K562 (cell line): Measurements from ENCODE around the gene ZNF140. TPM values are rescaled to one million over a fixed set of nuclear protein-coding genes. Genes with fewer than 3 reads are reported as not detected.
A peak's percentile ranks its signal among the peaks of the same experiment; 100 is the strongest.

Experiments
- ATAC-seq: fragments of 200-7000 bp; cut with Tn5 transposase; 3 replicates; pipeline ENCODE4 v1.9.1; 2020; ENCODE audit warnings: moderate library complexity
- Bru-seq: library from RNA; stranded (reverse); fragments of 400-500 nt; gene quantifications from one replicate; lab custom pipeline; 2021; lab: Mats Ljungman, UMichigan
- BruChase-seq, 2 experiments: library from RNA; stranded (reverse); fragments of 400-500 nt; gene quantifications; one replicate each; lab custom pipeline; 2021; lab: Mats Ljungman, UMichigan
- BruUV-seq: library from RNA; stranded (reverse); fragments of 400-500 nt; replicated peaks from 2 replicates; lab custom pipeline; 2021; lab: Mats Ljungman, UMichigan
- CTCF ChIA-PET: fragments of 300-600 bp; formaldehyde crosslinking; extraction: SDS; loops from one replicate; lab custom pipeline; 2021; ENCODE audit warnings: low intra/inter-chr PET ratio; lab: Yijun Ruan, JAX
- POLR2A ChIA-PET: fragments of 300-600, 350-650 bp; sonication (Branson Sonifier 250); formaldehyde crosslinking; extraction: SDS; loops from one replicate; lab custom pipeline; 2021; ENCODE audit warnings: antibody characterized with exemption, inconsistent platforms; lab: Yijun Ruan, JAX
- DNase-seq, 4 experiments: peaks; one replicate each; pipeline versions ENCODE4 v3.0.0 to v3.0.0-alpha.2; 2011 to 2018; ENCODE audit warnings: low spot score in 3 of 4, mixed read lengths in 3 of 4; ENCODE audit errors: extremely low read depth in 1 of 4
- FAIRE-seq: peaks from 2 replicates; lab custom pipeline; 2011; peaks lifted over from hg19 to GRCh38; lab: Jason Lieb, UNC
- H2AFZ ChIP-seq: 2 replicates; pipeline ENCODE4 v1.6.0; 2011; ENCODE audit warnings: low read depth, low read length, control low read depth, inconsistent platforms
- H3K27ac ChIP-seq: fragments of 200-600 bp; 3 replicates; pipeline ENCODE4 v1.8.0; 2011; ENCODE audit warnings: low read depth, mild to moderate bottlenecking, control low read depth, inconsistent platforms, low read length, moderate library complexity, mixed read lengths; ENCODE audit errors: extremely low read depth
- H3K27me3 ChIP-seq, 2 experiments: fragments of 300-600 bp in 1 of 2; 2 replicates in 1 of 2; 3 replicates in 1 of 2; pipeline versions ENCODE4 v1.6.0 to v1.8.0; 2011; ENCODE audit warnings: inconsistent platforms in 2 of 2, low read length in 2 of 2, mild to moderate bottlenecking in 1 of 2, mixed read lengths in 1 of 2, moderate library complexity in 1 of 2; ENCODE audit not compliant: control insufficient read depth in 2 of 2, insufficient read depth in 2 of 2
- H3K36me3 ChIP-seq: fragments of 300-600 bp; 3 replicates; pipeline ENCODE4 v1.8.0; 2011; ENCODE audit warnings: mild to moderate bottlenecking, low read length, inconsistent platforms; ENCODE audit not compliant: control insufficient read depth, insufficient read depth
- H3K4me1 ChIP-seq, 2 experiments: fragments of 200-600 bp in 1 of 2; replicated peaks in 1 of 2; 2 replicates in 1 of 2; 3 replicates in 1 of 2; pipeline versions ENCODE4 v1.5.1 to v1.8.0; 2011; ENCODE audit warnings: inconsistent platforms in 2 of 2, low read length in 2 of 2, mild to moderate bottlenecking in 1 of 2, mixed read lengths in 1 of 2, moderate library complexity in 1 of 2; ENCODE audit not compliant: control insufficient read depth in 2 of 2, insufficient read depth in 2 of 2
- H3K4me2 ChIP-seq: 2 replicates; pipeline ENCODE4 v1.6.1; 2011; ENCODE audit warnings: low read length, control low read depth, inconsistent platforms, mixed read lengths; ENCODE audit not compliant: insufficient read depth
- H3K4me3 ChIP-seq: fragments of 200-600 bp; sonication (generic), shearing (Covaris generic); 2 replicates; pipeline ENCODE4 v1.5.1; 2016; ENCODE audit warnings: control low read depth, inconsistent platforms
- H3K79me2 ChIP-seq: fragments of 200-600 bp; 3 replicates; pipeline ENCODE4 v1.8.0; 2011; ENCODE audit warnings: low read length, inconsistent platforms; ENCODE audit not compliant: control insufficient read depth, insufficient read depth
- H3K9ac ChIP-seq, 2 experiments: 2 replicates each; pipeline versions ENCODE4 v1.6.0 to v1.6.1; 2011; ENCODE audit warnings: low read depth in 2 of 2, low read length in 2 of 2, control low read depth in 1 of 2, inconsistent platforms in 1 of 2, mild to moderate bottlenecking in 1 of 2, mixed read lengths in 1 of 2; ENCODE audit not compliant: insufficient read depth in 1 of 2
- H3K9me1 ChIP-seq: one replicate; pipeline ENCODE4 v1.6.0; 2011; ENCODE audit warnings: inconsistent platforms, mild to moderate bottlenecking, low read length, moderate library complexity; ENCODE audit not compliant: control insufficient read depth, insufficient read depth
- H3K9me3 ChIP-seq: replicated peaks from 2 replicates; pipeline ENCODE4 v1.5.1; 2011; ENCODE audit warnings: low read depth, low read length, inconsistent platforms; ENCODE audit not compliant: control insufficient read depth, insufficient read depth
- H4K20me1 ChIP-seq: replicated peaks from 2 replicates; pipeline ENCODE4 v1.6.1; 2011; ENCODE audit warnings: low read length, inconsistent platforms, mixed read lengths; ENCODE audit not compliant: control insufficient read depth, insufficient read depth
- ARID2 ChIP-seq: fragments of 450-650 bp; IDR thresholded peaks from 2 replicates; pipeline ENCODE4 v1.6.1; 2017; ENCODE audit warnings: antibody characterized with exemption, mild to moderate bottlenecking
- EWSR1 ChIP-seq: fragments of 450-650 bp; IDR thresholded peaks from 2 replicates; pipeline ENCODE4 v1.6.1; 2018; ENCODE audit warnings: borderline replicate concordance, mild to moderate bottlenecking, low read depth, moderate library complexity; ENCODE audit not compliant: partially characterized antibody
- ZKSCAN3 ChIP-seq: fragments of 250-450 bp; sonication (Bioruptor Pico); IDR thresholded peaks from 2 replicates; pipeline ENCODE4 v1.4.0; 2020
- ZNF232 ChIP-seq: sonication (generic); formaldehyde crosslinking; IDR thresholded peaks from 2 replicates; pipeline ENCODE4 v1.8.0; 2022; ENCODE audit warnings: mild to moderate bottlenecking, missing genetic modification reagents
- WGBS: fragments of 100-300 bp; shearing (Covaris generic); methylation state at CpG from one replicate; pipeline ENCODE4 v1.1.6; 2016; ENCODE audit warnings: low coverage, mixed read lengths; ENCODE audit not compliant: insufficient coverage; ENCODE audit errors: missing lambda C conversion rate; 5-methylcytosine and 5-hydroxymethylcytosine counted together
- in situ Hi-C: fragments of 300-500 bp; cut with MboI; formaldehyde crosslinking; loops from 4 replicates; pipeline ENCODE4 v1.15.0; 2018; ENCODE audit warnings: inconsistent platforms, mixed read lengths
- intact Hi-C: fragments of 100-400 bp; cut with micrococcal nuclease; formaldehyde crosslinking; loops from 2 replicates; pipeline ENCODE4 v1.14.2; 2022
- long read RNA-seq, 3 experiments: library from polyadenylated mRNA in 2 of 3; library from RNA in 1 of 3; unstranded in 2 of 3; stranded (forward) in 1 of 3; transcript quantifications; one replicate each; pipeline ENCODE4 v2.0.0, GENCODE V29; 2019 to 2022
- polyA minus RNA-seq, 3 experiments: library from RNA; depleted of rRNA, polyadenylated mRNA; stranded (reverse); fragments of >200 nt; gene quantifications; 2 replicates each; pipeline ENCODE4 v1.2.3, GENCODE V29; 2011
- polyA plus RNA-seq, 8 experiments: library from polyadenylated mRNA; depleted of rRNA in 4 of 8; stranded (reverse) in 5 of 8; unstranded in 3 of 8; fragments of >200 nt; fragmentation: Nextera tagmentation in 2 of 8; fragmentation: Illumina TruSeq in 1 of 8; extraction: Ambion mirVana in 2 of 8; extraction: Trizol in 1 of 8; gene quantifications; 2 replicates each; pipeline versions ENCODE4 v1.2.1 to v1.2.3, GENCODE V29; 2011 to 2014; ENCODE audit warnings: inconsistent platforms in 1 of 8, missing spikeins in 1 of 8
- total RNA-seq, 7 experiments: library from RNA; depleted of rRNA in 6 of 7; stranded (reverse); fragments of >200 nt in 6 of 7; fragmentation: Illumina TruSeq in 2 of 7; extraction: Trizol in 2 of 7; gene quantifications; 2 replicates each; pipeline versions ENCODE4 v1.2.1 to v1.2.3, GENCODE V29; 2011 to 2021; ENCODE audit warnings: low replicate concordance in 1 of 7
- TF ChIP-seq, protein P1 (sequence below): fragments of 450-650 bp; IDR thresholded peaks from 2 replicates; pipeline ENCODE4 v1.6.1; 2017; ENCODE audit warnings: antibody characterized with exemption

Gene ZNF140
- 21.0 and 27.2 TPM in 2 replicates for total RNA-seq (2011; cell fraction: chromatin; rRNA removed; ENCODE audit: low replicate concordance)
- 13.0 and 14.2 TPM in 2 replicates for total RNA-seq (2011; cell fraction: nucleolus; rRNA removed)
- 20.3 and 33.6 TPM in 2 replicates for total RNA-seq (2011; cell fraction: nucleoplasm; rRNA removed)
- 10.9 and 12.8 TPM in 2 replicates for total RNA-seq (2014; rRNA removed)
- 6.8 and 8.4 TPM in 2 replicates for total RNA-seq (2014; rRNA removed; fragmentation: Illumina TruSeq; extraction: Trizol)
- 6.7 and 7.2 TPM in 2 replicates for total RNA-seq (2015; rRNA removed; fragmentation: Illumina TruSeq; extraction: Trizol)
- total RNA-seq (2021) = 4.0 and 4.9 TPM in 2 replicates
- 6.4 and 7.8 TPM in 2 replicates for polyA plus RNA-seq (2011; rRNA removed)
- 3.2 and 3.6 TPM in 2 replicates for polyA plus RNA-seq (2011; cell fraction: cytosol; rRNA removed)
- polyA plus RNA-seq (2011; cell fraction: nucleus; rRNA removed) = 6.8 and 8.6 TPM in 2 replicates
- 5.6 and 8.1 TPM in 2 replicates for polyA plus RNA-seq (2012)
- polyA plus RNA-seq (2014; fragmentation: Illumina TruSeq; extraction: Trizol) = 5.3 and 6.1 TPM in 2 replicates
- 1 to 10 TPM; 1.6 to 3.4 TPM for polyA plus RNA-seq (2014; fragmentation: Nextera tagmentation; extraction: Ambion mirVana)
- 4.3 and 4.5 TPM in 2 replicates for polyA plus RNA-seq (2014; rRNA removed)
- polyA minus RNA-seq (2011; rRNA and poly(A)+ RNA removed) = 9.4 and 11.5 TPM in 2 replicates
- 3.5 and 4.3 TPM in 2 replicates for polyA minus RNA-seq (2011; cell fraction: cytosol; rRNA and poly(A)+ RNA removed)
- polyA minus RNA-seq (2011; cell fraction: nucleus; rRNA and poly(A)+ RNA removed) = 12.7 and 16.4 TPM in 2 replicates
- percentile 64 among the genes with signal in this experiment for Bru-seq, nascent RNA
- BruChase-seq, experiment 1, labeled RNA remaining after a 2-hour chase = percentile 79 among the genes with signal in this experiment
- BruChase-seq, experiment 2, labeled RNA remaining after a 6-hour chase = percentile 73 among the genes with signal in this experiment
- long read RNA-seq, experiment 1, partial matches to known transcripts = 1 of 22 reads
- long read RNA-seq, experiment 1, other reads (novel, unspliced or antisense) = 13 of 22 reads
- long read RNA-seq, experiment 2, partial matches to known transcripts = 0 of 7 reads
- long read RNA-seq, experiment 2, other reads (novel, unspliced or antisense) = 4 of 7 reads
- long read RNA-seq, experiment 3, partial matches to known transcripts = 0 of 6 reads
- long read RNA-seq, experiment 3, other reads (novel, unspliced or antisense) = 2 of 6 reads

DNA sequence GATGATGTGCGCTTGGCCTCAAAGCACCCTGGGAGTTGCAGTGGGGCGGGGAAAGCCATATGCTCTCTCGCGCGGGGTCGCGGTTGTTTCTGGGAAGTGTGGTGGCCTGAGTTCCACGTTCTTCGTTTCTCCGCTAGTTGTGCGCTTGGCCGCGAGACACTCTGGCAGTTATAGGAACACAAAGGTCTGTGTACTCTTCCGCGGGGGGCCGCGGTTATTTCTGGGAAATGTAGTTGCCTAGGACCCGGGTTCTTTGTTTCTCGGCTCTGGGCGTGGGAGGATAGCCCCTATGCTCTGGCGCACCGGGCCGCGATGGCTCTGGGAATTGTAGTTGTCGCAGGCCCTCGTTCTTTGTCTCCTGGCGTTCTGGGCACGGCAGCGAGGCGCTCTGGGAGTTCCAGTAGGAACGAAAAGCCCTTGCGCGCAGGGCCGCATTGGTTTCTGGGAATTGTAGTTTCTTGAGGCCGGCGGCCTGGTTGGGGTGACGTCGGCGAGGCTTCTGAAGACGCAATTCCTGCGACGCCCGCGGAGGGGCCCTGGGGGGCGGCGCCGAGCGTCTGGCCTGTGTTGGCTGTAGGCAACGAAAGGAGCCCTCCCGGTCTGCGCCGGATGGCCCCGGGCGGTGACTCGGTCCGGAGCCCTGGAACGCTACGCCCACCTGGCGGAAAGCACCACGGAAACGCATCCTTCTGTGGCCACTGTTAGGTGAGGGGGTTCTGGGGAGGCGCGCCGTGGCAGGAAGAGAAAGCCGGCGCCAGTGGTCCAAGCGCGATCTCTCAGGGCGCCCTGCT, at the start of gene ZNF140:
Gene ZNF140, plus strand, starts transcription at position 556 of the 791 bp plus-strand sequence. CDS start 398 bp downstream, outside the sequence.
- CTCF ChIA-PET = no interaction called here
- H3K79me2 ChIP-seq = peaks cover 8% of the 10 kb centered on the region
- peak within 1 kb of the TSS; percentile 84 for H2AFZ ChIP-seq
- peak within 1 kb of the TSS; percentile 91 for H3K4me3 ChIP-seq
- H4K20me1 ChIP-seq = no peaks in the 10 kb centered on the region
- POLR2A ChIA-PET = interaction anchor here (0.6 to 1.0 kb wide), 10 partner anchors 9 to 171 kb away, joined by 3 to 5 read pairs (median 3); partner anchors contain the start of genes ZNF10, ZNF26, ZNF268 and ZNF891
- peak within 1 kb of the TSS; percentile 75 for H3K4me2 ChIP-seq
- peak within 1 kb of the TSS; percentile 99 for H3K27ac ChIP-seq
- no TSS peak for BruUV-seq
- no peaks in the 10 kb centered on the region for H3K9me1 ChIP-seq
- H3K4me1 ChIP-seq = peaks cover 5 to 10% of the 10 kb centered on the region in 2 experiments; a peak in 3 of 5 replicates
- peak; percentile 86 to 96 (median 86) for DNase-seq
- intact Hi-C loops = loop anchor here (1.0 kb wide), 4 partner anchors 43 to 101 kb away; partner anchors contain the start of genes ZNF10, ZNF26, ZNF268 and ZNF84
- under 1% methylated on average over 68 of the region's 69 CpGs for WGBS
- H3K9ac ChIP-seq = peak within 1 kb of the TSS; percentile 87 to 93
- H3K36me3 ChIP-seq = peaks cover 17% of the 10 kb centered on the region; the same call in 2 of the 3 replicates
- in situ Hi-C loops = no loop called here
- peak; percentile 90 for ATAC-seq
- H3K9me3 ChIP-seq = peaks cover 22% of the 10 kb centered on the region
- no peak for FAIRE-seq
- no peaks in the 10 kb centered on the region for H3K27me3 ChIP-seq
- TF ChIP-seq EWSR1 (no peak), ZKSCAN3 (CRISPR knock-in tag) (no peak), ZNF232 (CRISPR knock-in tag) (no peak), ARID2 (no peak)
- TF ChIP-seq, protein P1, sequence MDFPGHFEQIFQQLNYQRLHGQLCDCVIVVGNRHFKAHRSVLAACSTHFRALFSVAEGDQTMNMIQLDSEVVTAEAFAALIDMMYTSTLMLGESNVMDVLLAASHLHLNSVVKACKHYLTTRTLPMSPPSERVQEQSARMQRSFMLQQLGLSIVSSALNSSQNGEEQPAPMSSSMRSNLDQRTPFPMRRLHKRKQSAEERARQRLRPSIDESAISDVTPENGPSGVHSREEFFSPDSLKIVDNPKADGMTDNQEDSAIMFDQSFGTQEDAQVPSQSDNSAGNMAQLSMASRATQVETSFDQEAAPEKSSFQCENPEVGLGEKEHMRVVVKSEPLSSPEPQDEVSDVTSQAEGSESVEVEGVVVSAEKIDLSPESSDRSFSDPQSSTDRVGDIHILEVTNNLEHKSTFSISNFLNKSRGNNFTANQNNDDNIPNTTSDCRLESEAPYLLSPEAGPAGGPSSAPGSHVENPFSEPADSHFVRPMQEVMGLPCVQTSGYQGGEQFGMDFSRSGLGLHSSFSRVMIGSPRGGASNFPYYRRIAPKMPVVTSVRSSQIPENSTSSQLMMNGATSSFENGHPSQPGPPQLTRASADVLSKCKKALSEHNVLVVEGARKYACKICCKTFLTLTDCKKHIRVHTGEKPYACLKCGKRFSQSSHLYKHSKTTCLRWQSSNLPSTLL = no peak
